MCF 10A (cell line): ENCODE measurements around the gene DYSF. TPM values are rescaled to one million over a fixed set of nuclear protein-coding genes. Genes with fewer than 3 reads are reported as not detected.

ENCODE experiments used
- BruUV-seq: library from RNA; stranded (reverse); fragments of 400-500 nt; replicated peaks from 2 replicates; lab custom pipeline; 2021; lab: Mats Ljungman, UMichigan
- CTCF ChIA-PET: fragments of 300-600 bp; sonication (Branson Sonifier 250); formaldehyde crosslinking; extraction: SDS; loops from one replicate; lab custom pipeline; 2021; ENCODE audit warnings: antibody characterized with exemption, inconsistent platforms; lab: Yijun Ruan, JAX
- POLR2A ChIA-PET: fragments of 300-600, 350-650 bp; sonication (Branson Sonifier 250); formaldehyde crosslinking; extraction: SDS; loops from one replicate; lab custom pipeline; 2020; ENCODE audit warnings: antibody characterized with exemption, inconsistent platforms; lab: Yijun Ruan, JAX
- DNase-seq: peaks from one replicate; pipeline ENCODE4 v3.0.0-alpha.2; 2018; ENCODE audit not compliant: unreplicated experiment
- H3K27ac Mint-ChIP-seq: one replicate; pipeline ENCODE4 v1.8.0; 2022; ENCODE audit warnings: mild to moderate bottlenecking, low read depth, mixed read lengths; ENCODE audit not compliant: unreplicated experiment
- H3K27me3 Mint-ChIP-seq: one replicate; pipeline ENCODE4 v1.8.0; 2022; ENCODE audit warnings: mixed read lengths; ENCODE audit not compliant: insufficient read depth, unreplicated experiment
- H3K36me3 Mint-ChIP-seq: one replicate; pipeline ENCODE4 v1.8.0; 2022; ENCODE audit warnings: mild to moderate bottlenecking, moderate library complexity, mixed read lengths; ENCODE audit not compliant: insufficient read depth, unreplicated experiment
- H3K4me1 Mint-ChIP-seq: one replicate; pipeline ENCODE4 v1.8.0; 2022; ENCODE audit warnings: mixed read lengths; ENCODE audit not compliant: insufficient read depth, unreplicated experiment
- H3K4me3 Mint-ChIP-seq: one replicate; pipeline ENCODE4 v1.8.0; 2022; ENCODE audit warnings: mild to moderate bottlenecking, moderate library complexity, mixed read lengths; ENCODE audit not compliant: unreplicated experiment
- H3K9me3 Mint-ChIP-seq: one replicate; pipeline ENCODE4 v1.8.0; 2022; ENCODE audit warnings: mixed read lengths; ENCODE audit not compliant: unreplicated experiment
- CTCF ChIP-seq: fragments of 200-600 bp; IDR thresholded peaks from one replicate; pipeline ENCODE4 v1.8.0; 2022; ENCODE audit warnings: antibody characterized with exemption, mild to moderate bottlenecking; ENCODE audit not compliant: unreplicated experiment
- intact Hi-C: fragments of 100-400 bp; cut with micrococcal nuclease; formaldehyde crosslinking; loops from 2 replicates; pipeline ENCODE4 v1.14.1; 2022
- total RNA-seq: library from RNA; stranded (reverse); gene quantifications from 2 replicates; pipeline ENCODE4 v1.2.3, GENCODE V29; 2022

The DYSF gene
- total RNA-seq, 1 experiment from 2014 or later, result 2.0 TPM

DNA sequence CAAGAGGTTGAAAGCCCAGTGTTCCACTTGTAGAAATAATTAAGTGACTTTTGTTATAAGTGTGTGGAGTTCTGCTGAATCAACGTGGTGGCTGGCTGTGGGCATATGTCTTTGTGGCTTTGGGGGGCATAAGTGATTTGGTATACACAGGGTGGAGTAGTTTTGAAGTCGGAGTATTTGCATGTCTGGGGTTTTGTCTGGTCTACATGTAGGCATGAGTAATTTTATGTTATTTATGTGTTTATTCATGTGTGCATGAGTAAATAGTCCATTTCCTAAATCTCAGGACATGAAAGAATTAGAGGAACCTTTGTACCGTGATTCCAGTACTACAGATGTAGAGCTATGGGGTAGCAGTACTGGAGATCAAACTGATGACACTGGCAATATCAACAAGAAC lies 179.7 kb downstream of the DYSF start:
- BruUV-seq, result no TSS peak
- no peak for DNase-seq
- no peaks in the 10 kb centered on the region for H3K4me1 Mint-ChIP-seq
- H3K9me3 Mint-ChIP-seq, result peaks cover 8% of the 10 kb centered on the region
- no peak overlapping the region for H3K27ac Mint-ChIP-seq
- H3K27me3 Mint-ChIP-seq, result peaks cover 20% of the 10 kb centered on the region
- ChIA-PET CTCF (interaction anchor here (0.7 to 1.4 kb wide), 2 partner anchors 24 to 543 kb away, joined by 3 read pairs; no protein-coding TSS in a partner anchor), POLR2A (no interaction called here)
- H3K36me3 Mint-ChIP-seq, result no peaks in the 10 kb centered on the region
- intact Hi-C loops, result no loop called here
- H3K4me3 Mint-ChIP-seq, result no peak overlapping the region
- no peak for TF ChIP-seq CTCF

DNA sequence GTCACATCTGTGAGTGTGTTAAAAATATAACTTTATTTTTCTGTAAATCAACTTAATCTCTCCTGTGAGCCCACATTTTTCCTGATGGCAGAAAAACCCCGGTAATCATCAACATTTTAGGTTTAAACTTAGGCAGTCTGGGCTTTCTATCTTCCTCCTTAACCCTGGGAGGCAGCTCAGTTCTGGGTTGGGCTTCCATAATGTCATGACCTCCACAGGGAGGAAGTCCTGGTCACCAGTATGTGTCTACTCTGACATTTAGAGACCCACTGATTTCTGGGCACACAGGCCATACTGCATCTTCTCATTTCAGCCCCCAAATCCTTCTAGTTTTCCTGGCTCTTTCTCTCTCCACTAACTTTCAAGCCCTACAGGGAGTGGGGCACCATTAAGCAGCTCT lies 181.2 kb downstream of the DYSF start:
- H3K36me3 Mint-ChIP-seq, result no peaks in the 10 kb centered on the region
- H3K4me3 Mint-ChIP-seq, result no peak overlapping the region
- DNase-seq, result no peak
- TF ChIP-seq CTCF, result no peak
- H3K9me3 Mint-ChIP-seq, result peaks cover under 1% of the 10 kb centered on the region
- H3K27ac Mint-ChIP-seq, result no peak overlapping the region
- no TSS peak for BruUV-seq
- H3K4me1 Mint-ChIP-seq, result no peaks in the 10 kb centered on the region
- intact Hi-C loops, result no loop called here
- CTCF ChIA-PET, result interaction anchor here (1.2 kb wide), 1 partner anchor 290 kb away, joined by 3 read pairs; no protein-coding TSS in a partner anchor
- peaks cover 11% of the 10 kb centered on the region for H3K27me3 Mint-ChIP-seq
- POLR2A ChIA-PET, result no interaction called here

- POLR2A ChIA-PET, result no interaction called here
- intact Hi-C loops, result no loop called here
Measured at GRCh38 chr2:71635798-71636197, 182.4 kb downstream of the DYSF start.

GRCh38 chr2:71637168-71637567 lies 183.8 kb downstream of the DYSF start:
- ChIA-PET CTCF (no interaction called here), POLR2A (no interaction called here)
- Mint-ChIP-seq H3K27me3 (no peaks in the 10 kb centered on the region), H3K9me3 (no peaks in the 10 kb centered on the region), H3K27ac (no peak overlapping the region), H3K4me1 (no peaks in the 10 kb centered on the region), H3K4me3 (no peak overlapping the region), H3K36me3 (no peaks in the 10 kb centered on the region)
- BruUV-seq, result no TSS peak
- intact Hi-C loops, result no loop called here
- TF ChIP-seq CTCF, result no peak
- DNase-seq, result no peak

More at GRCh38 chr2:71635798-71636197, 182.4 kb downstream of the DYSF start:
- Mint-ChIP-seq H3K4me3 (no peak overlapping the region), H3K4me1 (no peaks in the 10 kb centered on the region), H3K27me3 (no peaks in the 10 kb centered on the region), H3K9me3 (no peaks in the 10 kb centered on the region), H3K36me3 (no peaks in the 10 kb centered on the region), H3K27ac (no peak overlapping the region)
- BruUV-seq, result no TSS peak
- no peak for TF ChIP-seq CTCF
- DNase-seq, result no peak
- CTCF ChIA-PET, result no interaction called here
